ENCODE measurements around the gene ERC2.

- TF ChIP-seq CTCF (IDR thresholded peaks at IDR 0.05; ENCODE audit: insufficient read depth, low read length, poor library complexity, severe bottlenecking) (no peak), EZH2phosphoT487 (conservative IDR thresholded peaks at IDR 0.05; ENCODE audit: low read length) (no peak)
These were observed 193.1 kb downstream of the ERC2 start for GRCh38 chr3:56275120-56275519.

Measured in SU-DHL-6 (cell line).